ENCODE results near the gene NLRP12. TPM values are rescaled to one million over a fixed set of nuclear protein-coding genes. Genes with fewer than 3 reads are reported as not detected.

NLRP12 gene
- total RNA-seq, 1 donor from 2014 or later: not detected

DNA sequence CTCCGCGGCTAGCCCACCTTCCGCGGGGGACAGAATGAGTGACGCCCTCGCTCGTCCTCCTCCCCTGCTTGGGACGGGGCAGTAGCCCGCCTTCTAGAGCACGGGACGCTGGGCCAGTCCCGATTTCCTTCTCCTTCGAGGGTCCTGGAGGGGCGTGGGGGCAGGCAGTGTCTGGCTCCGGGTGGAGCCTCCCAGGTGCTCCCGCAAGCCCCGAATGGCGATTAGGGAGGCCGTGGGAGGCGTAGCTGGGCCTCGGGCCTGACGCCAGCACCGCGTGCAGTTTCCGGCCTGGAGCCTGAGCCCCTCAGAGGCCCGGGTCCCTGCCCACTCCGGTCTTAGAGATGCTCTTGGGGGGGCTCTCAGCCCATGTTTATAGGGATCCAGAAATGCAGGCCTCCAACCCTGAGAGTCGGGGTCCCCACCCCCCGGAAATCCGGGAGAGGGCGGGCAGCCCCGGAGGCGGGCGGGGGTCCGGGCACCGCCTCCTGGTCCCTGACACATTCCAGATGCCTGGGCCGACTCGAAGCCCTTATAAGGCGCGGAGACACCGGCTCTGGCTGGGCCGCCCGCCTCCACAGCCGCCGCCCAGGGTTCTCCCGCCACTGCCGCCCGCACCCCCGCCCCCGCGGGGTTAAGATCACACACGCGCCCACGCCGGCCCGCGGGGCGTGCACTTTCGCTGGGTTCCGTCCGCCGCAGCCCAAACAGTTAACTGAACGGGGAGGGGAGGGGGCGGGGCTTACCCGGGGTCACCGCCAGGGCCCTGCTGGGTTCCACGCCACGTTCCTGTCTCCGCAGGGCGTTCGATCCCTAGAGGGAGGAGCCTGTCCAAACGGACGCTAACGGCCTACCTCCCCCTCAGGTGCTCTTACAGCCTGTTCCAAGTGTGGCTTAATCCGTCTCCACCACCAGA lies 45.0 kb upstream of the NLRP12 start:
- peak; percentile 91 for DNase-seq (ENCODE audit: extremely low spot score, unreplicated experiment)
- Mint-ChIP-seq H3K4me1 (ENCODE audit: unreplicated experiment) (peaks cover 8% of the 10 kb centered on the region), H3K27ac (peak overlapping the region; percentile 98), H3K27me3 (no peaks in the 10 kb centered on the region), H3K4me3 (peak overlapping the region; percentile 98), H3K9me3 (no peaks in the 10 kb centered on the region), H3K36me3 (peaks cover 12% of the 10 kb centered on the region)
- TF ChIP-seq, protein P1, sequence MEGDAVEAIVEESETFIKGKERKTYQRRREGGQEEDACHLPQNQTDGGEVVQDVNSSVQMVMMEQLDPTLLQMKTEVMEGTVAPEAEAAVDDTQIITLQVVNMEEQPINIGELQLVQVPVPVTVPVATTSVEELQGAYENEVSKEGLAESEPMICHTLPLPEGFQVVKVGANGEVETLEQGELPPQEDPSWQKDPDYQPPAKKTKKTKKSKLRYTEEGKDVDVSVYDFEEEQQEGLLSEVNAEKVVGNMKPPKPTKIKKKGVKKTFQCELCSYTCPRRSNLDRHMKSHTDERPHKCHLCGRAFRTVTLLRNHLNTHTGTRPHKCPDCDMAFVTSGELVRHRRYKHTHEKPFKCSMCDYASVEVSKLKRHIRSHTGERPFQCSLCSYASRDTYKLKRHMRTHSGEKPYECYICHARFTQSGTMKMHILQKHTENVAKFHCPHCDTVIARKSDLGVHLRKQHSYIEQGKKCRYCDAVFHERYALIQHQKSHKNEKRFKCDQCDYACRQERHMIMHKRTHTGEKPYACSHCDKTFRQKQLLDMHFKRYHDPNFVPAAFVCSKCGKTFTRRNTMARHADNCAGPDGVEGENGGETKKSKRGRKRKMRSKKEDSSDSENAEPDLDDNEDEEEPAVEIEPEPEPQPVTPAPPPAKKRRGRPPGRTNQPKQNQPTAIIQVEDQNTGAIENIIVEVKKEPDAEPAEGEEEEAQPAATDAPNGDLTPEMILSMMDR (conservative IDR thresholded peaks at IDR 0.05): peak; percentile 65

DNA sequence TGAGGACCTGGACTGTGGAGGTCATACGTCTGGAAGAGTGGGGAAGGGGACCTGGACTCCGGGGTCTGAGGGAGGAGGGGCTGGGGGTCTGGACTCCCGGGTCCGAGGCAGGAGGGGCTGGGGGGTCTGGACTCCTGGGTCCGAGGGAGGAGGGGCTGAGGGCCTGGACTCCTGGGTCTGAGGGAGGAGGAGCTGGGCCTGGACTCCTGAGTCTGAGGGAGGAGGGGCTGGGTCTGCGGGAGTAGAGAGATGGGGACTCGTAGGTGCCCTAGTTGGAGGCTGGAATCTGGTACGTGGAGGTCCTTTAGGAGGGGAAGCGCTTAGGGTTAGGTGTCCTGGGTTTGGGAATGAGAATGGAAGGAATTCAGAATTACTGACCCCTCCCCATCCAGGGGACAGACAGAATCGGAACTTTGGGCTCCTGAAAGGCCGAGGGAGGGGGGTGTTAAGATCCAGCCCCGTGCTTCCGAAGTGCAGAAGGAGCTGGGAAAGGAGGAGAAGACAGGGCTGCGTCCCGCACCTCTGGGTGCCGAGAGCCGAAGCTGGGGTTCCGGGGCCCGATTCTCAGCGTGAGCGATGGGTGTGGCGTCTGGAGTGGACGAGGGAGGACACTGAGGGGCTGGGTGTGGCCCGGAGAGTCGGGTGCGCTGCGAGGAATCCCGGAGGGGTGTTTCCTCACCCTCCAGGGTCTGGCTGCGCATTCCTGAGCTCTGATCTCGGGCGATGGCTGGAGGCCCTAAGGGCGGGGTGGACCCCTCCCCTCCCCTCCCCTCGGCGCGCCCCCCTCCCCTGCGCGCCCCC lies 44.2 kb upstream of the NLRP12 start:
- peak overlapping the region; percentile 98 for H3K27ac Mint-ChIP-seq
- peak overlapping the region; percentile 98 for H3K4me3 Mint-ChIP-seq
- TF ChIP-seq, protein P1 (conservative IDR thresholded peaks at IDR 0.05): no peak
- H3K36me3 Mint-ChIP-seq: peaks cover 6% of the 10 kb centered on the region
- H3K27me3 Mint-ChIP-seq: no peaks in the 10 kb centered on the region
- no peaks in the 10 kb centered on the region for H3K9me3 Mint-ChIP-seq
- peak; percentile 78 for DNase-seq (ENCODE audit: extremely low spot score, unreplicated experiment)
- peaks cover 7% of the 10 kb centered on the region for H3K4me1 Mint-ChIP-seq (ENCODE audit: unreplicated experiment)

DNA sequence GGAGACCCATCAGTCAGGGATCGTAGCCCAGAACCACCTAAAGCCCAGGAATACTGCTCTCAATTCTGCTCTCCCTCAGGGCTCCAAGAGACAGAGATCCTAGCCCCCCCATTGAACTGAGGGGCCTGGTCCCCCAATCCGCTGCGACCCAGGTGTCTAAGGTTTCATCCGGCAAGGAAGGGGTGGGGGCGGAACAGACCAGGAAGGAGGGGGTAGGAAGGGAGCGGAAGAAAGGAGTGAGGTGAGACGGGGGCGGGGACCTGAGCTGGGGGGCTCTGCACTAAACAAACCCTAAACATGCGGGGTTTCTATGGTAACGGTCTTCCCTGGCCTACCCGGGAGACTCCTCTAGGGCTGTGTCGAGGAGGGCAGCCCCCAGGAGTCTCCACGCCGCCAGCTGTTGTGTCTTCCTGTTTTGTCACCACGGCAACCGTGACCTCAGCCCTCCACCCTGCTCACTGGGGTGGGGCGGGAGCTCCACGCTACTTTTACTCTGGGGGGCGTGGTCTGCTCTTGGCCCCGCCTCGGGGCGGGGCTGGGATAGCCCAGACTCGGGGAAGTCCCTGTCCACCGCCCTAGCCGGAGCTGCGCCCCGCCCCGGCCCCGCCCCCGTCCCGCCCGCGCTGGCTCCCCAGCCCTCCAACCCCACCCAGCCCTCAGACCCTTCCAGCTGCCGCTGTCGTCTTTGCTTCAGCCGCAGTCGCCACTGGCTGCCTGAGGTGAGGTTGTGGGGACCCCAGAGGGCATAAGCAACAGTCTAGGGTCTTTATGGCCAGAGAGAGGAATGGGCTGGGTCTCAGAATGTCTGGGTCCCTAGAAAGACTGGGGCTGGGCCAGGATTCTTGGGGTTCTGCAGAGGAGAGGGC lies 43.3 kb upstream of the NLRP12 start, which contains the start of gene MYADM:
MYADM (plus strand) TSS at position 659 of the 866 bp plus-strand sequence. CDS start 5,647 bp downstream, outside the sequence.
- H3K4me3 Mint-ChIP-seq: peak within 1 kb of the TSS; percentile 98
- H3K27ac Mint-ChIP-seq: peak within 1 kb of the TSS; percentile 98
- H3K9me3 Mint-ChIP-seq: no peaks in the 10 kb centered on the region
- TF ChIP-seq, protein P1 (conservative IDR thresholded peaks at IDR 0.05): no peak
- peaks cover 7% of the 10 kb centered on the region for H3K4me1 Mint-ChIP-seq (ENCODE audit: unreplicated experiment)
- H3K27me3 Mint-ChIP-seq: no peaks in the 10 kb centered on the region
- DNase-seq (ENCODE audit: extremely low spot score, unreplicated experiment): peak; percentile 98
- H3K36me3 Mint-ChIP-seq: peaks cover 6% of the 10 kb centered on the region

DNA sequence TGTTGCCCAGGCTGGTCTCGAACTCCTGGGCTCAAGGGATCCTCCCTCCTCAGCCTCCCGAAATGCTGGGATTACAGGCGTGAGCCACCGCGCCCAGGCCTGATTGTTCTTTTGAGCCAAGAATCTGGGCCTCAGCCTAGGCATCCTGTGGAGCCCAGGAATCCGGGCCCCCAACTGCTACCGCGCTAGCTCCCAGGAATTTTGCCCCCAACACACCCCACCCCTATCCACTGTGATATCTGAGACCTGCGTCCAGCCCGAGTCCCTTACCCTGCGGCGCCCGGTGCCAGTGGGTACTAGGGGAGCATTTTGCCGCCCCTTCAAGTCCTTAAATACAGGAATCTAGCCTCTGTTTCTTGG lies 42.7 kb upstream of the NLRP12 start:
- Mint-ChIP-seq H3K27me3 (no peaks in the 10 kb centered on the region), H3K9me3 (no peaks in the 10 kb centered on the region), H3K36me3 (peaks cover 6% of the 10 kb centered on the region), H3K27ac (peak overlapping the region; percentile 98), H3K4me1 (ENCODE audit: unreplicated experiment) (peaks cover 7% of the 10 kb centered on the region), H3K4me3 (peak overlapping the region; percentile 98)
- TF ChIP-seq, protein P1 (conservative IDR thresholded peaks at IDR 0.05): no peak
- no peak for DNase-seq (ENCODE audit: extremely low spot score, unreplicated experiment)
